Esophagus squamous epithelium (tissue), 4 donors: ENCODE results near the gene OR2W1.

Source experiments
- POLR2A ChIP-seq, 4 donors: fragments of 450-650 bp; IDR thresholded peaks; one replicate each; pipeline ENCODE4 v1.6.1; 2017; ENCODE audit warnings: antibody characterized with exemption in 4 of 4, mild to moderate bottlenecking in 4 of 4, moderate library complexity in 3 of 4
- TF ChIP-seq, protein P1 (sequence below), 6 experiments: fragments of 450-650 bp in 4 of 6; fragments of 200-600 bp in 2 of 6; sonication (generic) in 2 of 6; IDR thresholded peaks; one replicate each; pipeline ENCODE4 v1.5.1; 2016 to 2019; ENCODE audit warnings: antibody characterized with exemption in 6 of 6, mild to moderate bottlenecking in 4 of 6, moderate library complexity in 4 of 6

DNA sequence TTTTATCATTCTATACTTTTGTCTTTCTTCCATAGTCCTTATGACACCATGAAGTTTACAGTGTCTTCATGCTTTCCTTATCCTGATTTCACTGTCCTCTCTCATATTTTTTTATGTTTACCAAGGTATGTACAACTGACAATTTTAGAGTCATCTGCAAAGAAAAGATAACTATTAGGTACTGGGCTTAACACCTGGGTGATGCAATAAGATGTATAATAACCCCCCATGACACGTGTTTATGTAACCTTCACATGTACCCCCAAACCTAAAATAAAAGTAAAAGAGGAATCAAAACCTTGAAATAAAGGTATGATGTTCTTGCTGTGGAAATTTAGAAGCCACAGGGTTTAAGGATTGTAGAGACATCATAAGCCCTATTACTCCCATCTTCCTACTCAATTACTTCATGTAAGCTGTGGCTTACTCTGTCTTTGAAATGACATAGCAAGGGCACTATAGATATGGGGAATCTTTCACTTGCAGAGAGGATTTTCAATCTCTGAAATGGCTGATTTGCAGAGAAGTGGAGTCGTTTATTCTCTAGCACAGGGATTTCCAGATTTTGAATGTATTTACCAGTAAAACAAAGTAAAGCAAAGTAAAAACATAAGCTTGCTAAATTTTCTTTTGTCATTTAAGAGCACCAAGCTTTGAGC, 18.9 kb downstream of the OR2W1 start:
- TF ChIP-seq, protein P1, sequence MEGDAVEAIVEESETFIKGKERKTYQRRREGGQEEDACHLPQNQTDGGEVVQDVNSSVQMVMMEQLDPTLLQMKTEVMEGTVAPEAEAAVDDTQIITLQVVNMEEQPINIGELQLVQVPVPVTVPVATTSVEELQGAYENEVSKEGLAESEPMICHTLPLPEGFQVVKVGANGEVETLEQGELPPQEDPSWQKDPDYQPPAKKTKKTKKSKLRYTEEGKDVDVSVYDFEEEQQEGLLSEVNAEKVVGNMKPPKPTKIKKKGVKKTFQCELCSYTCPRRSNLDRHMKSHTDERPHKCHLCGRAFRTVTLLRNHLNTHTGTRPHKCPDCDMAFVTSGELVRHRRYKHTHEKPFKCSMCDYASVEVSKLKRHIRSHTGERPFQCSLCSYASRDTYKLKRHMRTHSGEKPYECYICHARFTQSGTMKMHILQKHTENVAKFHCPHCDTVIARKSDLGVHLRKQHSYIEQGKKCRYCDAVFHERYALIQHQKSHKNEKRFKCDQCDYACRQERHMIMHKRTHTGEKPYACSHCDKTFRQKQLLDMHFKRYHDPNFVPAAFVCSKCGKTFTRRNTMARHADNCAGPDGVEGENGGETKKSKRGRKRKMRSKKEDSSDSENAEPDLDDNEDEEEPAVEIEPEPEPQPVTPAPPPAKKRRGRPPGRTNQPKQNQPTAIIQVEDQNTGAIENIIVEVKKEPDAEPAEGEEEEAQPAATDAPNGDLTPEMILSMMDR (IDR thresholded peaks at IDR 0.05) = no peak
- no peak for TF ChIP-seq POLR2A (IDR thresholded peaks at IDR 0.05)
